ENCODE measurements around the gene NEK7.

- TF ChIP-seq ELF4 (IDR thresholded peaks at IDR 0.05): no peak
- TF ChIP-seq FOXA1 (IDR thresholded peaks at IDR 0.05): no peak
- no peak for TF ChIP-seq HDGF (IDR thresholded peaks at IDR 0.05; ENCODE audit: borderline replicate concordance)
- TF ChIP-seq ZNF384 (IDR thresholded peaks at IDR 0.05): no peak
These were observed 81.3 kb downstream of the NEK7 start for GRCh38 chr1:198238121-198238520.
